GM19099 (cell line): Measurements from ENCODE around the gene FRMPD4.

Experiments used
- POLR2A ChIP-seq: IDR thresholded peaks from 3 replicates; pipeline ENCODE4 v1.6.1; 2011; ENCODE audit warnings: low read depth; ENCODE audit not compliant: insufficient read length; ENCODE audit errors: extremely low read depth

Gene FRMPD4

GRCh38 chrX:12360986-12361598, 222.8 kb downstream of the FRMPD4 start:
- no peak for TF ChIP-seq POLR2A

GRCh38 chrX:12363216-12363615, 224.9 kb downstream of the FRMPD4 start:
- no peak for TF ChIP-seq POLR2A

- no peak for TF ChIP-seq POLR2A
Measured at GRCh38 chrX:12366440-12366839, 228.2 kb downstream of the FRMPD4 start.

- TF ChIP-seq POLR2A = no peak
Measured at GRCh38 chrX:12367254-12367653, 229.0 kb downstream of the FRMPD4 start.

- TF ChIP-seq POLR2A = no peak
Measured at GRCh38 chrX:12370497-12370986, 232.3 kb downstream of the FRMPD4 start.

GRCh38 chrX:12372111-12372510, 233.8 kb downstream of the FRMPD4 start:
- TF ChIP-seq POLR2A = no peak

GRCh38 chrX:12374286-12374685, 236.0 kb downstream of the FRMPD4 start:
- no peak for TF ChIP-seq POLR2A

GRCh38 chrX:12378253-12378652, 240.0 kb downstream of the FRMPD4 start:
- TF ChIP-seq POLR2A = no peak

- no peak for TF ChIP-seq POLR2A
Measured at GRCh38 chrX:12378706-12379105, 240.4 kb downstream of the FRMPD4 start.

- no peak for TF ChIP-seq POLR2A
Measured at GRCh38 chrX:12379671-12380070, 241.4 kb downstream of the FRMPD4 start.

- TF ChIP-seq POLR2A = no peak
Measured at GRCh38 chrX:12383196-12383595, 244.9 kb downstream of the FRMPD4 start.

GRCh38 chrX:12390301-12390700, 252.0 kb downstream of the FRMPD4 start:
- no peak for TF ChIP-seq POLR2A

- no peak for TF ChIP-seq POLR2A
Measured at GRCh38 chrX:12396584-12396983, 258.3 kb downstream of the FRMPD4 start.

- TF ChIP-seq POLR2A = no peak
Measured at GRCh38 chrX:12400218-12400617, 261.9 kb downstream of the FRMPD4 start.

- TF ChIP-seq POLR2A = no peak
Measured at GRCh38 chrX:12401252-12401651, 263.0 kb downstream of the FRMPD4 start.

- no peak for TF ChIP-seq POLR2A
Measured at GRCh38 chrX:12403474-12404082, 265.3 kb downstream of the FRMPD4 start.

GRCh38 chrX:12405306-12405705, 267.0 kb downstream of the FRMPD4 start:
- TF ChIP-seq POLR2A = no peak

- TF ChIP-seq POLR2A = no peak
Measured at GRCh38 chrX:12410523-12410922, 272.2 kb downstream of the FRMPD4 start.

- TF ChIP-seq POLR2A = no peak
Measured at GRCh38 chrX:12411831-12412230, 273.6 kb downstream of the FRMPD4 start.
